Heart left ventricle (tissue), 13 donors: Measurements from ENCODE around the gene RHBDF2.

Source experiments
- POLR2A ChIP-seq, 2 donors: fragments of 450-650 bp; IDR thresholded peaks; one replicate each; pipeline ENCODE4 v1.6.1; 2017; ENCODE audit warnings: antibody characterized with exemption in 2 of 2, mild to moderate bottlenecking in 2 of 2, moderate library complexity in 2 of 2
- TF ChIP-seq, protein P1 (sequence below), 12 donors: fragments of 200-600 bp; sonication (generic) in 4 of 12; IDR thresholded peaks; one replicate each; pipeline versions ENCODE4 v1.5.0 to v1.8.0; 2018 to 2022; ENCODE audit warnings: antibody characterized with exemption in 12 of 12, mild to moderate bottlenecking in 5 of 12
- donor health status: ischemic (EF 13 %, LVEDD 7.1; RV severe dilation, severe dysfunction).
- donor health status: DM: no; HTN: yes; CAD: no.
- donor health status: DM: no; HTN: no; CAD: no.
- donor health status: ischemic (EF 25% LVEDD 6.9; RV normal size, moderate dysfunction).
- donor health status: ischemic (EF 25% LVEDD 5.7; RV mildly dilated, moderate dysfunction).
- donor health status: ischemic (EF 35%, LVEDD 5.7; RV mildly dilated, moderate dysfunction).
- donor health status: nonischemic (EF 11% LVEDD 7.7; RV severe dilation, severe dysfunction).
- donor health status: DM: yes; HTN: yes; CAD: no.
- donor health status: PGD.
- donor health status: ischemic (EF 29% LVEDD 5.4; RV normal size, mild dysfunction).
- donor health status: nonischemic (EF 23%, LVEDD 6.1; RV moderate dilation, normal function).

DNA sequence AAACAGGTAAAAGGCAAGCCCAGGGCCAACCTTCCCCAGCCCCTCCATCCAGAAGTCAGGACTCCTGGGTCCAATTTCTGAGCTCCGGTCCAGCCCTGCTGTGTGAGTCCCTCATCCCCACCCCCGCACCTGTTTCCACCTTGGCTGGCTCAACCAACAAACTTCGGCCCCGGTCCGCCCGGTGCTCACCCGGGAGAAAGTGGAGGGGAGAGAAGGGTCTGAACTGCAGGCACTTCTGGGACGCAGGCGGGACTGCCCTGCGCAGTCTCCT, 541 bp downstream of the RHBDF2 start:
- TF ChIP-seq, protein P1, sequence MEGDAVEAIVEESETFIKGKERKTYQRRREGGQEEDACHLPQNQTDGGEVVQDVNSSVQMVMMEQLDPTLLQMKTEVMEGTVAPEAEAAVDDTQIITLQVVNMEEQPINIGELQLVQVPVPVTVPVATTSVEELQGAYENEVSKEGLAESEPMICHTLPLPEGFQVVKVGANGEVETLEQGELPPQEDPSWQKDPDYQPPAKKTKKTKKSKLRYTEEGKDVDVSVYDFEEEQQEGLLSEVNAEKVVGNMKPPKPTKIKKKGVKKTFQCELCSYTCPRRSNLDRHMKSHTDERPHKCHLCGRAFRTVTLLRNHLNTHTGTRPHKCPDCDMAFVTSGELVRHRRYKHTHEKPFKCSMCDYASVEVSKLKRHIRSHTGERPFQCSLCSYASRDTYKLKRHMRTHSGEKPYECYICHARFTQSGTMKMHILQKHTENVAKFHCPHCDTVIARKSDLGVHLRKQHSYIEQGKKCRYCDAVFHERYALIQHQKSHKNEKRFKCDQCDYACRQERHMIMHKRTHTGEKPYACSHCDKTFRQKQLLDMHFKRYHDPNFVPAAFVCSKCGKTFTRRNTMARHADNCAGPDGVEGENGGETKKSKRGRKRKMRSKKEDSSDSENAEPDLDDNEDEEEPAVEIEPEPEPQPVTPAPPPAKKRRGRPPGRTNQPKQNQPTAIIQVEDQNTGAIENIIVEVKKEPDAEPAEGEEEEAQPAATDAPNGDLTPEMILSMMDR (IDR thresholded peaks at IDR 0.05) = no peak
- TF ChIP-seq POLR2A (IDR thresholded peaks at IDR 0.05) = no peak
